Midbrain (tissue), 1 donor: ENCODE data around the gene VPS13D.
"Not testable (repeated sequence)": the region's sequence is repeated elsewhere in the genome, so short reads cannot be mapped to it uniquely, and the experiment has no call there.

ENCODE experiments used
- DNase-seq: peaks from one replicate; lab custom pipeline; 2025; lab: John Stamatoyannopoulos, UW

Gene VPS13D

DNA sequence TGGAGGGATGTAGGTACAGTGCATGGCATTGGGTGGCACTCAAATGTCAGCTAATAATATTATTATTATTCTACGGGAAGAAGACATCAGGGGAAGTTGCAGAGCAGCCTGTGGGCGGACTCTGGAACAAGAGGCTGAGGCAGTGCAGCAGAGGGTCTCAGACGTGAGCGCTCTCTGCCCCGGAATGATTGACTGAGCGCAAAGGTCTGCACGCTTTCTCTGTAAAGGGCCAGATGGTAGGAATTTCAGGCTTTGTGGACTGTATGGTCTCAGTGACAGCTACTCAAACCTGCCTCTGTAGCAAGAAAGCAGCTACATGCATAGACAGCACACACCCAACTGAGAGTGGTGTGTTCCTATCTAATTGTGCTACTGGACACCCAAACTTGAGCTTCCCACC lies 29.6 kb upstream of the VPS13D start:
- DNase-seq, result no peak

DNA sequence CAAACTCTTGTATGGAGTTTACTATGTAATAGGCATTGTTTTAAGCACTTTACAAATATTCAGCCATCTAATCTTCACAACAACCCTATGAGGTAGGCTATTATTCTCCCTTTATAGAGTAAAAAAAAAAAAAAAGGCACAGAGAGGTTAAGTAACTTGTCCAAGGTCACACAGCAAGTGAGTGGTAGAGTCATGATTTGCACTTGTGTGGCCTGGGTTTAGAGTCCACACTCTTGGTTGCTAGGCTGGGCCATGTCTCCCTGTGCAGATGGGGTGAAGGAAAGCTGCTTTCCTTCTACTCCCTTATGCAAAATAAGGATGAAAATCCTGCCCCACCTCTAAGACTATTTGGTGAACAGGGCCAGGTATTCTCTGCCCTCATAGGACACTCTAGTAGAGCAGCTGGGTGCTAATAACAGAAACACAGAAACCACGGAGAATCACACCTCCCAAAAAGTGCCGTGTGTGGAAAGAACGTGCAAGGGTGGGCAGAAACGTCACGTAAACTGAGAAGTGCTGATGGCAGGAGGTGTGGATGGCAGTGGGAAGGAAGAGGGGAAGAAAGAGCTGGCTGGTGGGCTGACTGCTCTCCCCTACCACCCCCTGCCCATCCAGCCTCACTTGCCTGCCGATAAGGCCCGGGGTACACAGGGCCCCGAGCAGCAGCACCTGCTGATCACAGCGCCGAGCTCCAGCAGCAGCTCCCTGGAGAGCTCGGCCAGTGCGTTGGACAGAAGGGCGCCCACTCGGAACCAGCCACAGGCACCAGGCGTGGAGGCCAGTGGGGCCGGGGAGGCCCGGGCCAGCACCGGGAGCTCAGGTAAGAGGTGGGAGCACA lies 28.3 kb upstream of the VPS13D start:
- DNase-seq, result no peak

DNA sequence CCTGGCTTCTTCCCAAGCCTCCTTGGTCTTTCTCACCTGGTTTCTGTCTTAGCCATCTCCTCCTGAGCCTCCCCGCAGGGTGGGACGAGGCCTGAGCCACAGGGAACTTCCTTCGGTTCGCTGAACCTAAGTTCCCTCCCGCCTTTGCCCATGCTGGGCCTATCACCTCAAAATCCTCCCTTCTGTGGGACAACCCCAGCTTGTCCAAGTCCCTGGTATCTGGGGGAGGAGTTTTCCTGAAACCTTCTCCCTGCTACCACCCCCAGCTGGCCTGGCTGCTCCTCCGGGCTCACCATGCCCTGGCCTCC lies 27.7 kb upstream of the VPS13D start:
- DNase-seq, result no peak

DNA sequence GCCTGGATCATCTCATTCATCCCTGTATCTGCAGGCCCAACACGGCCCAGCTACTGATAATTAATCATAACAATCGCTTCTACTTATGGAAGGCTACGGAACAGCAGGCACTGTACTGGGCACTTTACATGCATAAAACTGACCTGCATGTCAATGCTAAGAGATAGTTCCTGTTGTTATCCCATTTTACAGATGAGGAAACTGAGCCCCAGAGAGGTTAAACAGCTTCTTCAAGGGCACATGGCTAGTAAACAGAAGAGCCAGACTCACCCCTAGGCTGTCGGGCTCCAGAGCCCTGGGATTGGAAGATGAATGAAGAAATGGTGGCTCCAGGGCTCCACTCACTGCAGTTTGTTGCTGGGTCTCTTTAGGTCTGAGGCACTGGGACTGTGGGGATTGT lies 27.3 kb upstream of the VPS13D start:
- DNase-seq, result no peak

DNA sequence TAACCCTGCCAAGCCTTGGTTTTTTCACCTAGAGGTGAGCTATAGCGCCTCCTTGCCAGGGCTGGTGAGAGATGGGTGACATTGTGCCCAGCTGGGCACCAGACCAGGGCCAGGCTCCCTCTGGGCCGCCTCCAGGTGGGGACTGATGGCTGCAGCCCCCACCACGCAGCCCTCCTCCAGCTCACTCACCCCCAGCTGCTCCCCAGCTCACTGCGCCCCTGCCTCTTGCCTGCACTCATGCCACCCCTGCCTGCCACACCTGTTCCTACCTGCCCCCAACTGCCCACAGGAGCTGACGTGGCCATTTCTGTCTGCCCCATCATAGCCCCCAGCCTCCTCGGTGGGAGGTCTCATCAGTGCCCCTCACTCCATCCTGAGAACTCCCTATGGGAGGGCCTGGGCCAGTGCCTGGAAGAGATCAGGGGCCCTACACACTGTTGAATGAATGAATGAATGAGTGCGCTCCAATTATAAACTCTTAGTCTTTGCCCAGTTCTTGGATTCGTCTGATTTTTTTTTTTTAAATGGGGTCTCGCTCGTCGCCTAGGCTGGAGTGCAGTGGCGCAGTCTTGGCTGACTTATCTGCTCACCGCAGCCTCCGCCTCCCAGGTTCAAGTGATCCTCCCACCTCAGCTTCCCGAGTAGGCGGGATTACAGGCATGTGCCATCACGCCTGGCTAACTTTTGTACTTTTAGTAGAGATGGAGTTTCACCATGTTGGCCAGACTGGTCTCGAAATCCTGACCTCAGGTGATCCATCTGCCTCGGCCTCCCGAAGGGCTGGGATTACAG lies 26.4 kb upstream of the VPS13D start:
- no peak for DNase-seq

DNA sequence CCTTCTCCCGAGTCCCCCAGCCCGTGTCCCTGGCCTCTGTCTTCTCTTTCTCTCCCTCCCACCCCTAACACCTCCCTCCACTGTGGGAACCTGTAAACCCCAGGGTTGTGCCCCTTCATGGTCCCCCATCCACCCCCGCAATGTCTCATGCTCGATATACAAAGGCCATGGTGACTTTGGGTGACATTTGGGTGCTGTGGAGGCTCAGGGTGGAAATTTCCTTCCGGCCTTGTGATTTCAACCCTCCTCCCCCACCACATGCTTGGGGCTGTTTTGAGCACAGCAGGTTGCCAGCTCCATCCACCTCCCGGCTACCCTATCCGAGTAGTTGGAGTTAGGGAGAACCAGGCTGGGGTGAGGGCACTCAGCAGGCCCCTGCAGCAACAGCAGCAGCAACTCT lies 25.7 kb upstream of the VPS13D start:
- DNase-seq, result no peak

DNA sequence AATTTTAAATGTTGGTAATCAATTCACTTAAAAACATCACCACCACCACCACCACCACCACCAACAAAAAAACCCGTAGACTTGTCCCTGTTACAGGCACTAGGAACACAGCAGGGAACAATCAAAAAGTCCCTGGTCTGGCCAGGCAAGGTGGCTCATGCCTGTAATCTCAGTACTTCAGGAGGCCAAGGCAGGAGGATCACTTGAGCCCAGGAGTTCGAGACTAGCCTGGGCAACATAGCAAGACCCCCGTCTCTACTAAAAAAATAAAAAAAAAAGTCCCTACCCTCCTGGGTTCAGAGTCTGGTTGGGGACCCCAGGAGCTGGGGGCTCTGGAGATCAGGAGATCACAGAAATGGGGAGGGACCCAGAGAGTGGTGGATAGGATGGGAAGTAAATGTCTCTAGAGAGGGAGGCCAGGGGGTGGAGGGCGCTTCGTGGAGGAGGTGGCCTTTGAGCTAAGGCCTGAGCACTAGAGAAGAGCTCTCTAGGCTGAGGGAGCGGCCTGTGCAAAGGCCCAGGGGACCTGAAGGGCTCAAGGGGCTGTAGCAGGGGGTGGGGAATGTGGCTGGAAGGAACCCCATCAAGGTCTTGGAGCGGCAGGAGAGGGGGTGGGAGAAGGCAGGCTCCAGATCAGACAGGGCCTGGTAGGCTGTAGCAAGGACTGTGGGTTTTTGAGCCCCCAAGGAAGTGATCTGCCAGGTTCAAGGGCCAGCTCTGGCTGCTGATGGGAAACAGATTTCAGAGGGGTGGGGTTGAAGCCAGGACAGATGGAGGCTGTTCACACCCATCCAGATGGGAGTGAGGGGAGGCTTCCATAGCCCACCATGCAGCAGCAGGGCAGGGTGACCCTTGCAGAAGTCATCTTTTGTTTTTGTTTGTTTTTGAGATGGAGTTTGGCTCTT lies 24.8 kb upstream of the VPS13D start:
- DNase-seq, result no peak

DNA sequence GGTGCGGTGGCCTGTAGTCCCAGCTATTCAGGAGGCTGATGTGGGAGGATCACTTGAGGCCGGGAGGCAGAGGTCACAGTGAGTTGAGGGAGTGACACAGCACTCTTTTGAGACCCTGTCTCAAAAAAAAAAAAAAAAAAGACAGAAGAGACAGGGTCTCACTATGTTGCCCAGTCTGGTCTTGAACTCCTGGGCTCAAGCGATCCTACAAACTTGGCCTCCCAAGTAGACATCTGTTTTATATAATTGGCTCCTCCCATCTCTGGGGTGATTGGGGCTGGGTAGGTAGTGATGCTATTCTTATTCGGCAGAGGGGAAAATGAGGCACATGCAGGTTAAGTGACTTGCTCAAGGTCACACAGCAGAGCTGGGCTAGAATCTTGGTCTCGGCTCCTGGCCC lies 23.6 kb upstream of the VPS13D start:
- DNase-seq, result no peak

DNA sequence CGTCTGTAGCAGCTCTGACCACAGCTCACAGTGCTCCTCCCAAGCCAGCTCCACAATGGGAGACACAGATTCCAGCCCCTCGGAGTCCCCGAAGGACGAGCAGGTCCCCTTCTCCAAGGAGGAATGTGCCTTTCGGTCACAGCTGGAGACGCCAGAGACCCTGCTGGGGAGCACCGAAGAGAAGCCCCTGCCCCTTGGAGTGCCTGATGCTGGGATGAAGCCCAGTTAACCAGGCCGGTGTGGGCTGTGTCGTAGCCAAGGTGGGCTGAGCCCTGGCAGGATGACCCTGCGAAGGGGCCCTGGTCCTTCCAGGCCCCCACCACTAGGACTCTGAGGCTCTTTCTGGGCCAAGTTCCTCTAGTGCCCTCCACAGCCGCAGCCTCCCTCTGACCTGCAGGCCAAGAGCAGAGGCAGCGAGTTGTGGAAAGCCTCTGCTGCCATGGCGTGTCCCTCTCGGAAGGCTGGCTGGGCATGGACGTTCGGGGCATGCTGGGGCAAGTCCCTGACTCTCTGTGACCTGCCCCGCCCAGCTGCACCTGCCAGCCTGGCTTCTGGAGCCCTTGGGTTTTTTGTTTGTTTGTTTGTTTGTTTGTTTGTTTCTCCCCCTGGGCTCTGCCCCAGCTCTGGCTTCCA lies 22.9 kb upstream of the VPS13D start:
- no peak for DNase-seq

DNA sequence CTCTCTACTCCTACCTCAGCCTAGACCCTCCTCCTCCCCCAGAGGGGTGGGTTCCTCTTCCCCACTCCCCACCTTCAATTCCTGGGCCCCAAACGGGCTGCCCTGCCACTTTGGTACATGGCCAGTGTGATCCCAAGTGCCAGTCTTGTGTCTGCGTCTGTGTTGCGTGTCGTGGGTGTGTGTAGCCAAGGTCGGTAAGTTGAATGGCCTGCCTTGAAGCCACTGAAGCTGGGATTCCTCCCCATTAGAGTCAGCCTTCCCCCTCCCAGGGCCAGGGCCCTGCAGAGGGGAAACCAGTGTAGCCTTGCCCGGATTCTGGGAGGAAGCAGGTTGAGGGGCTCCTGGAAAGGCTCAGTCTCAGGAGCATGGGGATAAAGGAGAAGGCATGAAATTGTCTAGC lies 21.6 kb upstream of the VPS13D start:
- no peak for DNase-seq

DNA sequence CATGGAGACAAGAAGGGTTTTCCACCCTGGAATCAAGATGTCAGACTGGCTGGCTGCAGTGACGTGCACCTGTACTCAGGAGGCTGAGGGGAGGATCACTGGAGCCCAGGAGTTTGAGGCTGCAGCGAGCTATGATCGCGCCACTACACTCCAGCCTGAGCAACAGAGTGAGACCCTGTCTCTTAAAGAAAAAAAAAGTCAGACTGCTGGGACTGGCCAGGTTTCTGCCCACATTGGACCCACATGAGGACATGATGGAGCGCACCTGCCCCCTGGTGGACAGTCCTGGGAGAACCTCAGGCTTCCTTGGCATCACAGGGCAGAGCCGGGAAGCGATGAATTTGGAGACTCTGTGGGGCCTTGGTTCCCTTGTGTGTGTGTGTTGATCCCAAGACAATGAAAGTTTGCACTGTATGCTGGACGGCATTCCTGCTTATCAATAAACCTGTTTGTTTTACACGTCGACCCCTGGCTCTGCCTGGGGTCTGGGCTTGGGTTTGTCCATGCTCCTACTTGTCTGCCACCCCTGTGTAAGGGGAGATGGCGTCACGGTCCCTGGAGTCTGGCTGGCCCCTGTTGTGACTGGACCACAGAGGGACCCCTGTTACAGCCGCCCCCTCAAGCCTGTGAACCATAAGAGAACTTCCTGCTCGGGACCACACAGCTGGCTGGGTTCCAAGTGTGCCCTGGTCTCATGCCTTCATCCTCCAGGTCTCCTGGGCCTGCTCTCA lies 20.9 kb upstream of the VPS13D start:
- DNase-seq, result peak; percentile 83

DNA sequence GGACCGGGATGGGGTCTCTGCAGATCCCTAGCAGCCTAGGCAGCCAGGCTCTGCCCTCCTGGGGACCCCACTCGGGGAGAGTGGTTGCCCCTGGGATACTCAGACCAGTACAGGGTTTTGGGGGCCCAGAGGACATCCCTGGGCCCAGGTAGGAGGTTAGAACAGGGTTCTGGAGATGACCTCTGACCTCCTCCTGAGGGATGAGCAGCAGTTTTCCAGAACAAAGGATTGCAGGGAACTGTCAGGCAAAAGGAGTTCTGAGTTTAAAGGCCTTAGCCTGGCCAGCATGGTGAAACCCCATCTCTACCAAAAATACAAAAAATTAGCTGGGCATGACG lies 20.4 kb upstream of the VPS13D start:
- no peak for DNase-seq

DNA sequence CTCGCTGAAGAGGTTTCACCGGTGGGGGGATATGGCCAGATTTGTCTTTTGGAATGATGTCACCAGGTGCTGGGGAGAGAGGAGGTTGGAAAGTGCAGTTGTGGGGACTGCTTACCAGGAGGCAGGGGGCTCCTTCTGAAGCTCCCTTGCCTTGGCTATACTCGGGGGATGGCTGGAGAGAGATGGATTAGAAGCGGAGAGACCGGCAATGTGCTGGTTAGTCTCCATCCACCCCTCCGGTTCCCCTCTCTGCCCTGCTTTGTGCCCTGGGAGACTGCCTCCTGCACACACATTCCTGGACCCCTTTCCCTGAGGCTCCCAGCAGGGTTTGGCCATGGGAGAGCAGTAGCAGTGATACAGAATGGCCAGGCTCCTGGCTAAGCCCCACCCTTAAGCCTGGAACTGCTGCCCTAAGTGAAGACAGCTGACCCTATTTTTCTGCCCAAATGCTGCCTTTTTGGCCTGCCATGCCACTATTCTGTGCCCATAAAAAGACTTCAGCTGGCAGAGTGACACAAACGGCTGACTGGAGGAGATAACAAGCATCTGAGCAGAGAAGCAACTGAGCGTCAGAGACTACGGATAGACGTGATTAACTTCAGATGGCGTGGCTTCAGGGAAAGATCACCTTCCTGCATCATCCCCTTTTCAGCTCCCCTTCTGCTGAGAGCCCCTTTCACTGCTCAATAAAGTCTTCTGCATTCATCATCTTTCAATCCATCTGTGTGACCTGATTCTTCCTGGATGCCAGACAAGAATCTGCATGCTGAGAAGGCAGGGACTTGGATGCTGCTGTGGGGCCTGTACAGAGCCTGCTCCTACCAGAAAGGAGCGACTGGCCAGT lies 14.5 kb upstream of the VPS13D start:
- DNase-seq, result no peak

DNA sequence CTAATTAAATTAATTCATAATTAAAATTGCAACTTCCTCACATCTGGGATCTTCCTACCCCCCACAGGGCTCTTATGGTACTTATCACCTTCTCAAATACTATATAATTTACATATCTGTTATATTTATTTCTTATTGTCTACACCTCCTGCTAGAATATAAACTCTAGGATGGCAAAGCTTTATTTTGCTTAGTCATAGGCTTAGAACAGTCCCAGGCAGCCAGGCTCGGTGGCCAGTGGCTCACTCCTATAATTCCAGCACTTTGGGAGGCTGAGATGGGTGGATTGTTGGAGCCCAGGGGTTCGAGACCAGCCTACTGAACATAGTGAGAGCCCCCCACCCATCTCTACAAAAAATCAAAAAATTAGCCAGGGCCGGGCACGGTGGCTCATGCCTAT lies 10.0 kb upstream of the VPS13D start:
- no peak for DNase-seq

DNA sequence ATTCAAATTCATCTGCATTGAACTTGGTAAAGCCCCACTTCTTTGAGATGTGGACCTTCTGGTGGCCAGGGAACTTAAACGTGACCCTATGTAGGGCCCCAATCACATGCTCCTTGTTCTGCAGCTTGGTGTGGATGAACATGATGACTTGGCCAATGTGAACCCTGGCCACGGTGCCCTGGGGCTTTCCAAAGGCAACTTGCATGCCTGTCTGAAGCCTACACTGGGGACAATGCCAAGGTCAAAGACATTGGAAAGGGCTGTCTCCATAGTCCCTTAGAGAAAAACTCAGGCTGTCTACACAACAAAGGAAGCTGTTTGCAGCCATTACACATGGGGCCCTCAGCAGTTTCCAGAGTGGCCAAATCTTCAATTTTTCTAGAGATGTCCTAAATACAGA lies 8.9 kb upstream of the VPS13D start:
- DNase-seq, result no peak

DNA sequence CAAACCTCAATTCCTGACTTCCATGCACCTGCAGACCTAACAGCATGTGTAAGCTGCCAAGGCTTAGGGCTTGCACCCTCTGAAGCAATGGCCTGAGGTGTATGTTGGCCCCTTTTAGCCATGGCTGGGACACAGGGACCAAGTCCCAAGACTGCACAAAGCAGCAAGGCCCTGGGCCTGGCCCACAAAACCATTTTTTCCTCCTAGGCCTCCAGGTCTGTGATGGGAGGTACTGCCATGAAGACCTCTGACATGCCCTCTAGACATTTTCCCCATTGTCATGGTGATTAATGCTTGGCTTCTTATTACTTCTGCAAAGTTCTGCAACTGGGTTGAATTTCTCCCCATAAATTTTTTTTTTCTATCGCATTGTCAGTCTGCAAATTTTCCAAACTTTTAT lies 7.1 kb upstream of the VPS13D start:
- DNase-seq, result not testable (repeated sequence)

DNA sequence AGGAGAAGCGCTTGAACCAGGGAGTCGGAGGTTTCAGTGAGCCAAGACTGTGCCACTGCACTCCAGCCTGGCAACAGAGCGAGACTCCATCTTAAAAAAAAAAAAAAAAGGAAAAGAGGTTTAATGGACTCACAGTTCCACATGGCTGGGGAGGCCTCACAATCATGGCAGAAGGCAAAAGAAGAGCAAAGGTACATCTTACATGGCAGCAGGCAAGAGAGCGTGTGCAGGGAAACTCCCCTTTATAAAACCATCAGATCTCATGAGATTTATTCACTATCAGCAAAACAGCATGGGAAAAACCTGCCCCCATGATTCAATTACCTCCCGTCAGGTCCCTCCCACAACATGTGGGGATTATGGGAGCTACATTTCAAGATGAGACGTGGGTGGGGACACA lies 5.7 kb upstream of the VPS13D start:
- not testable (repeated sequence) for DNase-seq

DNA sequence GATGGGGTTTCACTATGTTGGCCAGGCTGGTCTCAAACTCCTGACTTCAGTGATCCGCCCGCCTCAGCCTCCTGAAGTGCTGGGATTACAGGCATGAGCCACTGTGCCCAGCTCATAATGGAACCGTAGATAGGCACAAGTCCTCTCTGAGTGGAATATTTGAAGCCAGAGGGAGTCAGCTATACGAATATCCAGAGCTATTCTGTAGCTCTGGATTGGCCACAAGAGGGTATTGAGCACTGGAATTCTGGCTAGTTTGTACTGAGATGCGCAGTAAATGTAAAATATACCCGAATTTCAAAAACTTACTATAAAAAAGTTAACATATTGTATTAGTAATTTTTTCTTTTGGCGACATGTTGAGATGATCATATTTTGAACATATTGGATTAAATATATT lies 851 bp upstream of the VPS13D start:
- no peak for DNase-seq

DNA sequence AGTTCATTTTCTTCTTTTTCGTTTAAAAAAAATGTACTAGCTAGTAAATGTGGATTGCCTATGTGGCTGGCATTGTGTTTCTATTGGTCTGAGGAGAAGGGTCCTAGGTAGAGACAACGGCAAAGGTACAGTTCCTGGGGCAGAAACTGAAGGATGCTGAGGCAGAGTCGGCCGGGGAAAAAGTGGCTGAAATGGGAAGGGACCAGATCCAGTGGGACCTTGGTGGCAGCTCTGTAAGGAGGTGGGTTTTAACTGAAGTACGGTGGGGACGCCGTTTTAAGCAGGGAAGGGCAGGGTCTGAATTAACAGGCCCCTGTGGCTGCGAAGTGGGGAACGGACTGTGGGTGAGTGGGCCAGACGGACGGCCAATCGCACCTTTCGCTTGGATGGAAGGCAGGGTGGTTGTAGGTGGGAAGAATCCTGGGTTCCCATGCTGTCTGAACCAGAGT lies 420 bp upstream of the VPS13D start:
- DNase-seq, result no peak

DNA sequence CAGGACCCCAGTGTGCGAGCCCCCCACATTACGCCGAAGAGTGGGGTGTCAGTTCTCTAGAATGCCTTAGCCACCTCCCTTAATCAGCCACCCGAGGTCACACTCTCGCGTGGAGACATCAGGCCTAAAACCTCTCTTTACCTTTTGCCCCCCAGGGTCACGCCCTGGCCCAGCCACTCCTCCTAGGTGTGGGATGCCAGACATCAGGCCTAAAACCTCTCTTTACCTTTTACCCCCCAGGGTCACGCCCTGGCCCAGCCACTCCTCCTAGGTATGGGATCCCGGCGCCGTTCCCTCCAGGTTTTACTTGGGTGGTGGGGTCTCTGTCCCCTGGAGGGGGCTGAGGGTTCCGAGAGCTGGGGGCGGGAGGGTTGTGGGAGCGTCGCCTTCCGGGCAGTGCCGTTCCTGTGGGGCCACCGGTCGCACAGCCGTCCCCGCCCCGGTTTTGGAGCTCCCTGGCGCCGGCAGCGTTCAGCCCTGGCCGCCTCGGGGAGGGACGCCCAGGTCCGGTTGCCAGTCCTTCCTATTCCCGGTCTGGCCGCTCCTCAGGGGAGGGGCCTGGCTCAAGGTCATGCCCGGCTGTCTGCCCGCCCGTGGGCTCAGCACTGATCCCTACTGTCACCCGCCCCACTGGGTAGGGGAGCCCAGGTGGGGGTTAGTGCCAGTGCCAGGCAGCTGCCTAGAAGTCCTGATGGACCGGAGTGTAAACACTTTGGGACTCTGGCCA lies 882 bp downstream of the VPS13D start:
- peak; percentile 25 for DNase-seq
